AG08396 (cell line): ENCODE results near the gene GAP43.
A peak's percentile ranks its signal among the peaks of the same experiment; 100 is the strongest.

Experiments
- DNase-seq: peaks from one replicate; pipeline ENCODE4 v3.0.0; 2012; ENCODE audit warnings: low spot score, mixed read lengths

GAP43 gene

DNA sequence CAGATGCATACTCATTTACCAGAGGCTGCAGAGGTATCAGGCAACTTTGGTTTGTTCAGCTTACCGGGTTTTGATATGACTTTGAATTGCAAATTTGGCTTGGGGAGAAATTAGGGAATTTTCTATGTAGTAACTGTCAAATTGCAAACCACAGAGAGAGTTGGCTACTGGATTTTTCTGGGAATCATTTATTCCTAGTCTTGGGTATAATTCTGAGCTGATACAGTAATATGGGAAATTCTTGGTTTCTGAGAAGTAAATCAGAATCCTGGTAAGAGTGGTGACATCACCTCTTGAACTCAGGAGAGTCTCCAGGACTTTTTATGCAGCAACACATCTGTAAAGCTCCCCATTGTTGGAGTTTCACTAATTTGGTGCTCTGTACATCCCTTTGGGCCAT is 39.0 kb downstream of the GAP43 start:
- no peak for DNase-seq

DNA sequence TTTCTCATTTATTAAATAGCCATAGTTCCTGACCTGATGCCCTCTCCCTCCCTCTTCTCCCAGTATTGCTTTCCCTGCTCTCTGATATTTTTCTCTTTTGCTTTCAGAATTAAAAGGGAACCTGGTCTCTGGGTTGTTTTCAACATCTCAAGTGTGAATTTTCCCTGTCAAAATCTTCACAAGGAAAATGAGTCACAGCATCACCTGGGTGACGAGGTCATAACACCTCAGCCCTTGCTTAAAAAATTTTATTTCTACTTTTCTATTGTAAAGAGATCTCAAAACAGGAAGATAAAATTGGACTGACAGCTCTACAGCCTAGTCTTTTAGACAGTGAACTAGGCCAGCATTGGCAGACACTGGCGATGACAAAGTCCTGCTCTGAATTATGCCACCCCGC is 40.1 kb downstream of the GAP43 start:
- DNase-seq, result no peak

DNA sequence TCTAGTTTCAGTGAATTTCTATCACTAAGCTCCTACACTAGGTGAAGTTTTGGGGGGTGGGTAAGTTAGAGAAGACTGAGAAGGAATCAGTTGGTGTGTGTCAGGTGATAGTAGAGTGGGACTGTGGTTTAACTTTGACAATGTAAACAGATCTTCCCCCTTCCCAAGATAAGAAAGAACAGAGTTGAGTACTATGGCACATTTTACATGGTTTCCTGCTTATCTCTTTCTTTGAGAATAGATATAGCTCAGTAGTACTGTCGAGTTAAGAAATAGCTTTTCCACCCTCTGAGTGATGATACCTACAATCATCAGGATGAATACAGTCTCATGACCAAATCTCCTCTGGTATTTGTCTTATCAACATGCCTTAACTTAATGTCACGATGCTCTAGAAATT is 42.8 kb downstream of the GAP43 start:
- DNase-seq, result no peak

DNA sequence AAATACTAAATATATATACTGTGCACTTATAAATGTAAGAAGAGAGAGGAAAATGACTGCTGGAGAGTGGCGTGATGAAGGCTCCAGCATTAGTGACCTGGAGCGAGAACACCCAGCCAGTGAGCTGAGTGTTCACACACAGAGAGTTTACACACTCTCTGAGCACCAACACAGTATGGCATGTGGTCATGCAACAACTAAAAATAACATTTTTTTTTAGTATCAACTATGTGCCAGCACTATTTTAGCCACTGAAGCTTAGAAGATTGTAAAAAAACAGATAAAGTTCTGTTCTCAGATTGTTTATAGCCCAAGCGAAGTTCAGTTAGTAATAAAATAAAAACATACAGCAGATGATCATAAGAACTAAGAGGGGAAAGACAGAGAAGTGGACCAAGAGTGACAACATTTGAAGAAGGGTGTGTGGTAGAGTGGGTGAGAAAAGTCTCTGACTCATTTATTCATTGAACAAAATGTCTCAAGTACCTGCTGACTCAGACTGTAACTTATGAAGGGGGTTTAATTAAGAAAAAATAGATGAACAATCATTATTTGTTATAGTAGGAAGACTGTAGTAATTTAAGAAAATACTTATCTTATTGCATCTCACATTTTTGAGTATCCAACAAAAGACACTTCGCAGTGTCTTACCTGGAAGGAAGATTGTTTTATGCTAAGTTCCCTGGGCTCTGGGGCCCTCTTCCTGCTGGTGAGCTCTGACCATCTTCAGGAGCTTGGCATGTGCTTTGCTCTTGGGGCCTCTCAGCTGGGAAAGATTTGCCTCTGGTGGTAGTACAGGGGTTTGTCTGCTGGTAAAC is 43.8 kb downstream of the GAP43 start:
- no peak for DNase-seq

DNA sequence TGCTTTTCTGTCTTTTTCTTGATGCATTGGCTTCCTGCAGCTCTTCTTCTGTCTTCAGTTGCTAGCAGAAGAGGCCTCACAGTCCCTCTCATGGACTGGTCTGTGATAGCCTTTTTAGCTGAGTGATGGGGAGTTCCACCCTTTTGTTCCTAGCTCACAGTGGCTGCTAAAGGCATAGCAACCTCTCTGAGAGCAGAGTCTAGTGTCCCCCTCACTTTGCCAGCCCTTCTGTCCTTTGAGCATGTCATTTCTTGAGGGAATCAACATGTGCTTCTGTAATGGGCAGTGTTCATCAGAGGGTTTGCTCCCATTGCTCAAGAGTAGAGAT is 44.4 kb downstream of the GAP43 start:
- DNase-seq, result no peak

DNA sequence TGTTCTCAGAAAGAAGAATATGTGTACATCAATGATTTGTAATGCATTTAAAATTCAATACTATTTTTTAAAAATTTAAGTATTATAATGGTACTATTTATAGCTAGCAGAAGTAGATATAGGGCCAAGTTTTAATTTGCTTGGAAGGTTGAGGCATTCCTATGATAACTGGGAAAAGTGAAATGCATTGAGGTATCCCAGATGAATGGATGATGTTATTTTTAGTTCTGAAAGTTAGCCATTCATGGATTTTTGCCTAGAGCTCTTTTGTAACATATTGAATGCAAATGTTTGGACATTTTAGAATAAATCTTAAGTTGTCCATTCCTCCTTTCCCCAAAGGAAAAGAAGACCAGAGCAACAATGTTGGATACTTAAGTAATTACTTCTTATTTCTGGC is 47.6 kb downstream of the GAP43 start:
- no peak for DNase-seq

DNA sequence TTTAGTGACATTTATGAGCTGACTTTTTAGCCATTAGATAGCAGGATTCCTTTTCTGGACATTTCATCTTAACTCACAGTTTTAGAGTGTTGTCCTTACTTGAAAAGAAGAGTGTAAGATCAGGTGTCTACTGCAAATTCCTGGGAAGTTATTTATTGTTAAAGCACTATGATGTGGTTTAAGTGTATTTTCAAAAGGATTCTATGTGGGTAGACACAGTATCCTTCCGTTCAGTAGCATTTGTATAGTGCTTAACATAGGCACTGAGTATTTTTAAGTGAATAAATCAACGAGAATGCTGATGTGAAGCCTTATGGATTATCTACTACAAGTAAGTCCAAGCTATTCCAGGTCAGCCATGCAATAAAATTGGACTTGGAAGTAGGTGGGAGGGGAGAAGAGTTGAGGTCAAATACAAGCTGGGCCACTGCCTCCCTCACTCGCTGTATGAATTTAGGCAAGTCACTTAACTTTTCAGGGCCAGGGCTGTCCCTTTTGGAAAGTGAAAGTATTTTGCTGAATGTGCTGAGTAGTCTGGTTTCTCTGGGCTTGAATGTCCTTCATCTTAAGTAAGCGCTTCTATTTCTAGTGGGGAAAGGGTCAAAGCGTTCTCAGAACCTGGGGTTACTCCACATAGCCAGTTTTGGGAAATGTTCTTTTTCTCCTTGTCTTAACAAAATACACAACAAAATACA is 48.6 kb downstream of the GAP43 start:
- DNase-seq, result no peak

DNA sequence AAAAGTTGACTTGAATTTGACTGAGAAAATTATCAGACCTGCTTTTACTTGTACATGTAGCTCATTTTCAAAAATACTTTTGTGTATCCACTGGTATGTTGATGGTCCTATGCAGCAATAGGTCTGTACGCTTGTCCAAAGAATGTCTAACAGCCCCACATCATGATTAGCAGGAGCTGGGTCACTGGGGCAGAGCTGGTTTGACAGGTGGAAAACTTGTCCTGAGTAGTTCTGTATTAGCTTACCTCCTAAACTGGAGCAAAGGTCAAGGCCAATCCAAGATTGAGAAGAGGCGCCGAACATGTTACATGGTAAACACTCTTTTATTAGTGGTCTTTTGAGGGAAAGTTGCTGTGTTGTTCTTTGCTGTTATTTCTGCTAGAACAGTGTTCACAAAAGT is 50.6 kb downstream of the GAP43 start:
- DNase-seq, result no peak

DNA sequence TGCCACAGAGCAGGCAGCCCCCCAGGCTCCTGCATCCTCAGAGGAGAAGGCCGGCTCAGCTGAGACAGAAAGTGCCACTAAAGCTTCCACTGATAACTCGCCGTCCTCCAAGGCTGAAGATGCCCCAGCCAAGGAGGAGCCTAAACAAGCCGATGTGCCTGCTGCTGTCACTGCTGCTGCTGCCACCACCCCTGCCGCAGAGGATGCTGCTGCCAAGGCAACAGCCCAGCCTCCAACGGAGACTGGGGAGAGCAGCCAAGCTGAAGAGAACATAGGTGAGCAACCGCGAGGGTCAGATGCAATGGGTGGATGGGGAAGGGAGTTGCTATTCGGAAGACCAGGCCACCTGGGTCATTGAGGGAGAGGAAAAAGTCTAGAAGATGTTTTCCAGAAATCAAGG is 53.0 kb downstream of the GAP43 start:
- no peak for DNase-seq

DNA sequence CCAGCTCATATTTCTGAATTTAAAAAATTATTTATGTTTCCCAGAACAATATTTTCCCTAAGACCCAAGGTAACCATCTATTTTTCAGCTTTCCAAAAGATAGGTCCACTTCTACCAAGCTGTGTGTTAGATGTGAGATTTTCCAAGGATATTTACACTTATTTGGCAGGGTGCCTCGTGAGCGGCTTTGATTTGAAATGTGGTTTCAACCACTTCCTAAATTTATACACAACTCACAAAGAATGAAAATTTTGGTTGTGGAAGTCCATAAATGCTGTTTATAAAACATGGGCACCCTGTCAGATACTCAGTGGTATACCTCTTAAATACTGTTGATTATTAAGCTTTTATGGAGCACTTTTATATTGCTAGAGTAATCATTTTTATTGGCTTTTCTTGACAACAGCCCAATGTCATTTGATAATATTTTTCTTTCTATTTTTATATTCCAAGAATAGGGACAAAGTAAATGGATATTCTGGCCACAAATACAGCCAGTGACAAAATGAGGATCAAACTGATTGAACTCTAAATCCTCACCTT is 57.6 kb downstream of the GAP43 start:
- DNase-seq, result no peak

DNA sequence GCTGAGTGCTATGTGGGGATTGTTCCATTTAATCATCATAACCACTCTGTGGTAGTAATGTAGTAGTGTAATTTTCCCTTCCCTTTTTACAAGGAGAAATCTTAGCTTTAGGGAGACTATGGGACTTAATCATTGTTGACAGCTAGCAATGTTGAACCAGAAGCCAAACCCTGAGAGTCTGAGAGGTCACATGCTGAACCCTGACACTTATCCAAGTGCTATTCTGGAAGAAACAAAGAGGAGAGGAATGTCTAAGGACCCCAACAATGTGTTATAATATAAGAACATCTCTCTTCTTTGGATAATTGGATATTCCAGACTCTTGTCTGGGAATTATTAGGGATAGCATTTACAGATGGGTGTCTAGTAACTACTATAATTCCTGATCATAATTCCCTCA is 58.4 kb downstream of the GAP43 start:
- DNase-seq, result no peak

DNA sequence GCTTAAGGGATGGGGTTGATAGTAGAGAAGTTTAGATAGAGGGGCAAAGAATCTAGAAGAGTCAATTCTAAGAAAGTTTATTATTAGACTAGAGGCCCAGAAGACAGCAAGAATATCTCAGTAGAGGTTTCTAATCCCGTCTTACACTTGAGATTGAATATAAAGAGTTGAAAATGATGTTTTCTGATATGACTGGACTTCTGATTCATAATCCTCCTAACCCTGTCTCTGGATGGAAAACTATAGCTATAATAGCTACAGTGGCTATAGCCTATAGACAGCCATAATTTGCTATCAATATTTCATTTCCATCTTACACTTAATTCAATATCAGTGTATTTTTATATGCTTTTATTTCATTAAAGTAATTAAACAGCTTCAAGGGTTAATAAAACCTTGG is 60.0 kb downstream of the GAP43 start:
- no peak for DNase-seq

DNA sequence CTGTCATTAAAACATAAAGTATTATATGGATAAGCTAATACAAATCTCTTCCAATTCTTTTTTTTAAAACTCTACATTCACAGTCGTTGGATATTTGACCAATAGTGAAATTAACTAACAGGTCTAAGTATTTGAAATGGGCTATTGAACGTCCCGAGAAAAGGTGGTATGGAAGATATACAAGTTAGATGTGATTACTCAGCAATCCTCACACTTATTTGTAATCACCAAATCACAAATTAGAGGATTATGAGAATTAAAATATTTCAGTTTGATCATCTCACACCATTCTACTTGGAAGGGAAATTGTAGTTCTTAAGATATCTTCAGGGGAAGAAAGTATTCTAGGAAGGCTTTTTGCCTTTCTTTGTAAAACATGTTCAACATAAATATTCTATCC is 60.5 kb downstream of the GAP43 start:
- no peak for DNase-seq

DNA sequence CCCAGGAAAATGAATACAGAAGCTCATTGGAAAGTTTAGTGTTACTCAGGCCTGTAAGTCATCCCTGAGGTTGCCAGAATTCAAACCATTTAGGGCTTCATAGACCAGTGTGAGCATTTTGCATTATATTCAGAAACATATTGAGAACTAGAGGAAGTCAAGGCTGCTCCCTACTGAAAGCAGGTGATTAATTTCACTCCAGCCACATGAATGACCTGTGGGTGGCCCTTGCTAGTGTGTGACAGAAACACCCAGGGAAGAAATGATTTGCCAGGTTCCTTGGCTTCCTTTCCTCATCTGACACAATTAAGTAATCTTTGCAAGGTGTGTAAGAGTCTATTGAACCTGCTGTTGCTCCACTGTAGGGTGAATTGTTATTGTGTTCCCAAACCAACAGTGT is 61.8 kb downstream of the GAP43 start:
- DNase-seq, result no peak

DNA sequence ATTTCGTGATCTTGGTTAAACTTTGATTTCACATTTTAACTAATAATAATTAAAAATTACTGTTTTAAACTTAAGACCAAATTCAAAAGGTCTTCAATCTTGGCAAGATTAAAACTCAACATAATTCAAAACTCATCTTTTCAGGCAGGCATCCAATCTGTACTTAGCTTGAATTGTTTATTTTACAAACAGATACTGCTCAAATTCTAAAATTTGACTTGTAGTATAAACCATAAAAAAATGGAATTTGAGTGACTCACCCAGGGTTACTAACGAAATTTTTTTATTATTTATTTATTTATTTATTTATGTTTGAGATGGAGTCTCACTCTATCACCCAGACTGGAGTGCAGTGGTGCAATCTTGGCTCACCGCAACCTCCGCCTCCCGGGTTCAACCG is 64.4 kb downstream of the GAP43 start:
- no peak for DNase-seq

DNA sequence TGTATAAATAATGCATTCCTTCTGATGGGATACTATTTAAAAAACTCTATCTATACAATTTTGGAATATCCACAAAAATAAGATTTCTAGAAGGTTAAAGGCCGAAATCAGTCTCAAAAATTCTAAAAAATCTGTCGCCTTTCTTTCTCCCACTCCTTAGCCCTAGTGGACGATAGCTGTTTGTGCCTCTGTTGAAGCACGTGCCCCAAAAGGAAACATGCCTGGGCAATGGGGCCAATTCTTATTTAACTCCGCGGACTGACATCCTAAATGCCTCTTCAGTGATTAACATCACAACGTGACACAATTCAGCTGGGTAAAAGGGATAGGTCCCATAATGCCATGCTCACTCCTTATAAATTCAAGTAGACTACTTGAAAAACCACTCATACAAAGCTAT is 65.1 kb downstream of the GAP43 start:
- no peak for DNase-seq

DNA sequence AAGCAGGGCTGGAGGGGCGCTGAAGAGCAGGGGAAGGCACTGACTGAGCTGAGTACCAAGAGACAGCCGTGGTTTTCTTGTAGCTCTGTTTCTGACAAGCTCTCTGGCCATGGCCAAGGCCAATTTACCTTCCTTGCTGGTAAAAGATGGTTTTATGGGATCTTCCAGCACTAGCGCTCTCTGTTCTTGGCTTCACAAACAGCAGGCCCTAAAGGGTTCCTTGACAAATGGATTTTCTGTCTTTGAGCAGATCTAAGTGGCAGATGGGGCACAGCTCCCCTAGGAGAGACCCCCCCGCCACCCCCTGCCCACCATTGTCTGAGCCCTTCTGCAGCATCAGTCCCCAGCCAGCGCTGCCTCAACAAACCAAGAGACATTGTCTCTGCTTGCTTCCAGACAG is 66.6 kb downstream of the GAP43 start:
- no peak for DNase-seq

DNA sequence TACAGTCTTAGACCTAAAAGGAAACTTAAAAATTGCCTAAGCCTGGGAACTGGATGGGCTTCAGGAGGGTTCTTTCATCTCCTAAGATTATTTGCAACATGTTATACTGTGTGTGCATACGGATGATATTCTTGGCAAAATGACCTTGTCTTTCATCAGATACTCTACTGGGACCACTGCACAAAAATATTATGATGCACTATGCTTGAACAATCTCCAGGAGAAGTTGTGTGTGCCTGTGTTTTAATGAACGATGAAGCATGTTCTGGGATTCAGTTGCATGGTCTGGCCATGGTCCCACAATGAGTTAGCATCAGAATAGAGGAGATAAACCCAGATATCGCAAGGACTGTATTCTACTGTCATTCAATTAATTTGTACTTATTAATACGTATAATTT is 68.7 kb downstream of the GAP43 start:
- DNase-seq, result no peak

DNA sequence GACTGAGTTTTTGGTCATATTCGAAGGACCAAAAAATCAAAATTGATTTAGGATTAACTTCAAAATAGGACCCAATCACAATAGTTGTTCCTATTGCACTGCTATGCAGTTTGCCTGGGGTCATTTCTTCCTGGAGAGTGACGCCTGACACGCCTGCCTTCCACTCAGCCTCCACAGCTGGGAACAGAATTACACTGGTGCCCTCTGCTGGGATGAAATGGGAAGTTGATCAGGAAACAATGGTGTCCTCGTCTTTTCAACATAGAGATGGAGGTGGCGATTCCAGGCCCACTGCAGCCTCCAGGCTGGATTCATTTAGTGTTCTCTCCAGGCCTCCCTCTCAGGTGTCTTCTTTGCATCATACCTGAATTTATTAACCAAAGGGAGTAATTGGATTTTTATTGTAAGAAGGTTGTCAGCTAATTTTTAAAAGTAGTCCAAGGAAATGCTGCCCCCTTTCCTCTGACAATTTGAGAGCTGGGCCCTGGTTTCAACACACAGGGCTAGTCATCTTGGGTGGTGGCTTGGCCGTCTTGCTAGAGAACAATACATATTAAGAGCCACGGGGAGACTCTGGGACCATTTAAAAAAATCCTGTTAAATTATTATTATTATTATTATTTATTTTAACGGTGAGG is 69.7 kb downstream of the GAP43 start:
- DNase-seq, result peak; percentile 68

DNA sequence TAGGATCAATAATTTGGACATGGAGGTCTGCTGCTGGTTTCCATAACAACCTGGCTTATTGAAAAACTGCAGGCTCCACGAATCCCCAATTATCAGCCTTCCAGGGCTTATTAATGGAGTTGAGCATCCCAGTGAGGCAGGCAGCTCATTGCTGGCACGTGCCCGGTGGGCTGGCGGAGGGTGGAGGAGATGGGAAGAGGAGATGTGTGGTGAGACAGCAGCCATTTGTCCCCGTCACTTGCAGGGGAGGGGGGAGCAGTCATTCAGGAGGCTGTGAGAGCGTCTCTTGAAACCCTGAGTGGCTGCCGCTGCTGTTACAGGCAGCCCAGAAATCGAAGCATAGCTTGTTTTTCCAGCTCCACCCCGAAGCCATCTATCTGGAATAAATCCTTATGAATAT is 70.6 kb downstream of the GAP43 start:
- no peak for DNase-seq

DNA sequence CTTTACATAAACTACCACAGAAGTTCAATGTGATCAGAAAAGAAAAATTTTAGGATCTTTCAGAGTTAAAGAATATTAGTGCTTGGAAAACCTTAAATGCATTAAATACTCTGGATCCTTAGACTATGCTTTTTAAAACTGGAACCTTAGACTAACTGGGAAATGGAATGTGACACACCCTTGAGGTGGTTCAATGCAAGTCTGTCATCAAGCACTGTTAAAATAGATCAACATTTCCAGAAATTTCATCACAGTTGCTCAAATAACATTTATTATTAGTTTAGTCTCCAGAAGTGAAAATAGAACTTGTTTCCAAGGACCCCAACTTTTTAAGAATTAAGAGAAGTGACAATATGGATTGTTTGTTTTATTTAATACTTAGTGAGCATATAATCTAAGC is 71.8 kb downstream of the GAP43 start:
- DNase-seq, result no peak

DNA sequence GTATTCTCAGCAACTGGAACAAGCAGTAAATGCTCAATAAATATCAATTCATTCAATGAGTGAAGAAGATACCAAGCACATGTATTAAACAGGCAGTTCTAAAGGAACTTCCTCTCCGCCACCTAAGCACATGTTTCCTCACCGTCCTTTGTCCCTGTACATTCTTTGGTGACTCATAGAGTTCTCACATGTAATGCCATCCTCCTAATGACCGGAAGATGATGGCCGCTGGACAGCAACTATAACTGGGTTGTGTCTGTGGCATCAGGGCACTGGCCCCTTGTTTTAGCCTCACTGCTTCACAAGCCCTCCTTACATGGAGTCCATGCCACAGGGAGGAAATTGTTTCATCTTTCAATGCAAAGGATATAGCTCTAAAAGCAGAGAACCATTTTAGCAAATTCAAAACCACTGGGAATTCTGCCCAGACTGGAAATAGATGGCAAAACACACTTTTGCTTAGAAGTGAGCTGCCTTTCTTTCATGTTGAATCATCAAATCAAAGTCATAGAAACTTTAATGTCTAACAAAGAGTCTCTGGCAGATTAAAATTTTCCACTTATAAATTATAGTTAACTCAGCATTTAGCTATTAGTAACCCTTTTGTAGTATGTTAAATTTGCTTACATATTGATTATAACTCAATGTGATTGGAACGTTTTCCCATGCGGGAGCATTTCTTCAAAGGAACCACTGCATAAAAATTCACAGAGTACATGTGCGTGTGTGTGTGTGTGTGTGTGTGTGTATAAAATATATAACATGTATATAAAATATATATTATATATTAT is 74.1 kb downstream of the GAP43 start:
- no peak for DNase-seq
